Stimulated activated CD8-positive, alpha-beta memory T cell treated with anti-CD3 and anti-CD28 coated beads, Interleukin-4, amount 100 ng/mL, for 4 hours (primary cell): Measurements from ENCODE around the gene ACACA.
"Not testable (repeated sequence)": the region's sequence is repeated elsewhere in the genome, so short reads cannot be mapped to it uniquely, and the experiment has no call there.

Experiments used
- DNase-seq, 2 donors: peaks; one replicate each; pipeline ENCODE4 v3.0.0-alpha.2; 2020; ENCODE audit warnings: low read depth in 2 of 2, low spot score in 1 of 2

The ACACA gene

GRCh38 chr17:37182786-37183465 is 223.7 kb downstream of the ACACA start:
- no peak for DNase-seq

- no peak for DNase-seq
These were observed 226.3 kb downstream of the ACACA start for GRCh38 chr17:37180376-37180775.

DNA sequence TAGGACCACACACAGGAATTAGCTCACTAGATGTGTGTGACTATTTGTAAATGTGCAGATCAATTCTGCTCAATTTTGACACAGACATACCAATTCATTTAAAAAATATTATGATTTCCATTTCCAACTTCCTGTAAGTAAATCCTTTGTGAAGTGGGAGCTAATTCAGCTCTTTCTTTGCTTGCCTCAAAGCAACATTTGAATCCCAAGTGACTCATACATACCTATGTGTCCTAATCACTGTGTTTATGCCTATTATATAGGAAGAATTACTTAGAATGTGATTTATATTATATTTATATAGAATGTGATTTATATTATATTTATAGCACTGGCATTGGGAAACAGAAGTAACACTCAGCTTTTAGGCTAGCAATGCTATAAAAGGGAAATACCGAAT is 226.7 kb downstream of the ACACA start:
- DNase-seq, result no peak

- DNase-seq, result no peak
These were observed 229.3 kb downstream of the ACACA start for GRCh38 chr17:37177254-37177870.

DNA sequence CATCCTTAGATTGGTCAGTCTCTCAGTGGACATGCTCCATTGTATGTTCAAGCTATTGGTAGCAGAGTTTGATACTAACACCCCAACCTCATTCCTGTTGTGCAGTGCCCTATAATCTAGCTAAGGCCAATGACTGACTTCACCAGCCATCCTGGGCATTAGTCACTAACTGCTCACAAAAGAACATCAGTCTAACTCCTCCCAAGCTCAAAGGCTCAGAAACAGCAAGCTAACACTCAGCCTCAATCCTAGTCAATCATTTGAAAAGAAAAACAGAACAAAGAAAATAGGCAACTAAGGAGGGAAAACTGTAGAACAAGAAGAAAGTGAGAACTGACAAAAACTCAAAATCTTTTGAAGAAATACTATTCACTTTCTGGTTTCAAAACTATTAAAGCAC is 229.9 kb downstream of the ACACA start:
- no peak for DNase-seq

GRCh38 chr17:37174205-37174604 is 232.4 kb downstream of the ACACA start:
- DNase-seq, result no peak

DNA sequence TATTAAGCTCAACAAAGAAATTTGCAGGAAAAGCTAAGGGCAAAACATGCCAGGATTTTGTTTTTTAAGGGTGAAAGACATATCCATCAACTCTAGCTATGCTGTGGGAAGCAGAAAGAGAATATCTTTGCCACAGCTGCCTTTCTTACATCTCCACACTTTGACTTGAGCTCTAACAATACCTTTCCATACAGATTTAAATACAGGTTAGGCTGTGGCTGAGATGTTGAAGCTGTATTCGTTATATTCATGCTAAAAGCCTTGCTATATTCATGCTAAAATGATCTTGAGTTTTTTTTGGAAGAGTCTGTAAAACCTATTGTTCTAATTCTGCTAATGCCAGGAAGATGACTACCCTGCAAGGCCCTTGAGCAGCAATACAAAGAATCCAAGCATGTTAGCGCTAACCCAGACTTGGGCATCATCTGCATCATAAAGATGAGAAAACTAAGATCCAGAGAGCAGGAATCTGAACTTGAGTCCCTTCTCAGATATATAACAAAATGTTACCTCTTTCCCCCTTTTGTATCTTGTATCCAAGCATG is 235.7 kb downstream of the ACACA start:
- DNase-seq, result no peak

GRCh38 chr17:37168731-37169353 is 237.8 kb downstream of the ACACA start:
- no peak for DNase-seq

DNA sequence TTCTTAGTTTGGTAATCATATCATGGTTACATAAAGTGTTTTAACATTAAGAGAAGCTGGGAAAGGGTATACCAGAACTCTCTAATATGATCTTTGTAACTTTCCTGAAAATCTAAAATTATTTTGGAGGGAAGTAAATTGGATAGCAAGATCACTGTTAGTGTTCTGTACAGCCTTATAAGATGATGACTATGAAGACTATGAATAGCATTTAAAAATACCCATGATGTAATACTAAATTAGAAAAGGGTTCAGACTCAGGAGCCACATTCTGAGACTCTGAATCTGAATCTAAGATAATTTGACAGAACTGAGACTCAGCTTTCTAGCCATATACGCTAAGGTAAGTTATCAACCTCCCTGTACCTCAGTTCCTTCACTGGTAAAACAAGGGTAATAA is 238.9 kb downstream of the ACACA start:
- no peak for DNase-seq

- no peak for DNase-seq
These were observed 242.6 kb downstream of the ACACA start for GRCh38 chr17:37164057-37164456.

- no peak for DNase-seq
These were observed 243.8 kb downstream of the ACACA start for GRCh38 chr17:37162800-37163199.

DNA sequence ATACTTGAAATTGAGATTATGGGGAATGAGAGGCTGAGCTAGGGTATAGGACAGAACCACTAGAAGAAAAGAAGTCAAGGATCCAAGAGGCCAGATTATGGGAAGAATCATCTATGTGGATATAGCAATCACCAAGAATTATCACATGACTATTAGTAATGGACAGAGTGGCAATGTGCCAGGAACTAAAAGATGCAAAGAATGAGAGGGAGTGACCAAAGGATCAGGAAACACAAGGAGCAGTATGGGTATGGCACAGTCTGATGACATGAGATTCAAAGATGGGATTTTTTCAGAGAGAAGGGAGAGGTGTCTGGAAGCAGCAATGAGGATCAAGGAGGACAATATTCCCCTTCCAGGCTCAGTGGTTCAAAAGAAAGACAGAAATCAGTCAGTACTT is 245.7 kb downstream of the ACACA start:
- DNase-seq, result no peak

GRCh38 chr17:37158290-37158689 is 248.3 kb downstream of the ACACA start:
- DNase-seq, result no peak

DNA sequence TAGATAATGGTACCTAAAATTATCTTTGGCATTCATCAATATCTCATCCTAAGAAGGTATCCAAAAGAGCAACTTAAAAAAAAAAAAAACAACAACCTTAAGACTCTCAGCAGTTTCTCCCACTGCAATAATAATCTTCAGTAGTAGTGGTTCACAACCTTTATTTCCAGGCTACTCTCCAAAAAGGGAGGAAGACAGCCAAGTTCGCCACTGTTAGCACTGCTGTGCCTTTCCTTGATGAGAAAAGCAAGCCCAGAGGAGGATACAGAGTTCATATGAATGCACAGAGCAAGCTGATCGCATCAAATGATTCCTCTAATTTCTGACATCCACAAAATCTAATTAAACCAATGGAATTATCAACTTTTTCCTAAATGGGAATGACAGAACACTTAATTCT is 258.5 kb downstream of the ACACA start:
- DNase-seq, result no peak

DNA sequence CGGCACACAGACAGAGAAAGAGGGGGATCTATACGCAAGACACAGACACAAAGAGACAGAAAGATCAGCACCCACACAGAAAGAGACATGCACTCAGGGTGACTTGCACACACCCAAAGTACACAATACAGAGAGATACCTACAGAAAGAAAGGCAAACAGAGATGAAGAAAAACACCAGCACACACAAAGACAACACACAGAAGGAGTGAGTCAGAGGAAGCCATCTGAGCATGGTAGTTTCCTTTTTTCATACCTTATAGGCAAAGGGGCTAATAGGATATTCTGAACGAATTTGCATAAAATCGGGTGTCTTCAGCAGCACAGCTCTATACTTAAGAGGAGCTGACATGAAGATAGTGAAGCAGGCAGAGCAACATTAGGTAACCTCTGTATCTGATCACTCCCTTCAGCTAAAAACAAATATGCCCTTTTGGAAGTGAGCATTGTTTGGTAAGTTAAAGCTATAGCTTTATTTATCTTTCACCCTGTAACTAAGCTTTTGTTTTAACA is 259.3 kb downstream of the ACACA start:
- DNase-seq, result no peak

GRCh38 chr17:37146086-37147064 is 260.3 kb downstream of the ACACA start:
- DNase-seq, result no peak

GRCh38 chr17:37144075-37144701 is 262.4 kb downstream of the ACACA start:
- DNase-seq, result no peak

DNA sequence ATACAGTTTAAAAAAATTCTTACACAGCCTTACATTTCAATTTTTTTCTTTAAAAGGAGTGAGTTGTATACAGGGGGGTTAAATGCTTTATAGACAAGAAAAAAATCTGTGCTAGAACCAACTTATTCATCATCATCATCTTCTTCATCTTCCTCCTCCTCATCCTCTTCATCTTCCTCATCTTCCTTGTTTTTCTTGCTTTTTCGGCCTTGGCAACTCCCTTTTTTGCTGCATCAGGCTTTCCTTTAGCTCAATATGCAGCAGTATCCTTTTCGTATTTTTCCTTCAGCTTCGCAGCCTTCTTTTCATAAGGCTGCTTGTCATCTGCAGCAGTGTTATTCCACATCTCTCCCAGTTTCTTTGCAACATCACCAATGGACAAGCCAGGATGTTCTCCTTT is 263.1 kb downstream of the ACACA start:
- not testable (repeated sequence) for DNase-seq

DNA sequence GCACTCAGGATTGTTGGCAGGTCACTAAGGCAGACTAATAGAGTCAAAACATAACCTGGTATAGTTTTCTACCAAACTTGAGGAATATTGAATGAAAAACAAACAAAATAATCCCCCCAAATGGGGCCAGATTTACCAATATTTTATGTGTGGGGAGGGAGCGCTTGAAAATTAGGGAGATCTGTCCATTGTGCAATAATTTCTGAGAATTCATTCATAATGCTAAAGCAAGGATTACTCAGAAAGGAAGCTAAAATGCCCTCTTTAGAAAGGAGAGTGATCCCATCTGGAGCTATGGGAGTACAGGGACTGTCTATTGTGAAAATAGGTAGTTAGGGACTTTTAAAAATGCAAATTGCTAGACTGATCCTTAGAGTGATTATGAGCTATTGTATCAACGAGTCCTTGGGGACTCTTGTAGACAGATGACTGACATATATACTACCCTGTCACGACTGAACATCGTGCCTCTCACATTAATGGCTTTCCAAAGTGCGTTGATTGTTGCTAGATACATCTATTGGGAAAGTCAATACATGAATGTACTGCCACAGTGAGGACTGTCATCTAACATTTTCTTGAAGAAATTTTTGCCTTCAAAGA is 264.2 kb downstream of the ACACA start:
- DNase-seq, result no peak

GRCh38 chr17:37138571-37139120 is 268.0 kb downstream of the ACACA start:
- no peak for DNase-seq
